Measurements from ENCODE around the gene ARID5B.

DNA sequence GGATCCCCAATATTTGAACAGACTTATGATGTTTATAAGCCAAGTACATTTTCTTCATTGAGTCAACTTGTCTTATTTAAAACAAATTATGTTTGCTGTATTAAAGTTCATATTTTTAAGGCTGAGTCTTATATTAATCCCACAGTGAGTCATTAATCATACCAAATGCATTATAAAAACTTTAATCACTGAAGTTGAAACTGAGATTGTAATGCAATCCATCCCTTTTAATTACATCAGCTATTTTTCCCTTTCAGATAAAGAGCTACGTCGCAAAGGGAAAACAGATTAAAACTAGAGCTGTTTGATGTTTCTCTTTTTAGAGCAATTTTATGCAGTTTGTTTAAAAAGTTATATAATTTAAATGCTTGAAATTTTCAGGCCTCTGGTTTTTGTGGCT is 183.0 kb downstream of the ARID5B start:
- TF ChIP-seq, protein P1, sequence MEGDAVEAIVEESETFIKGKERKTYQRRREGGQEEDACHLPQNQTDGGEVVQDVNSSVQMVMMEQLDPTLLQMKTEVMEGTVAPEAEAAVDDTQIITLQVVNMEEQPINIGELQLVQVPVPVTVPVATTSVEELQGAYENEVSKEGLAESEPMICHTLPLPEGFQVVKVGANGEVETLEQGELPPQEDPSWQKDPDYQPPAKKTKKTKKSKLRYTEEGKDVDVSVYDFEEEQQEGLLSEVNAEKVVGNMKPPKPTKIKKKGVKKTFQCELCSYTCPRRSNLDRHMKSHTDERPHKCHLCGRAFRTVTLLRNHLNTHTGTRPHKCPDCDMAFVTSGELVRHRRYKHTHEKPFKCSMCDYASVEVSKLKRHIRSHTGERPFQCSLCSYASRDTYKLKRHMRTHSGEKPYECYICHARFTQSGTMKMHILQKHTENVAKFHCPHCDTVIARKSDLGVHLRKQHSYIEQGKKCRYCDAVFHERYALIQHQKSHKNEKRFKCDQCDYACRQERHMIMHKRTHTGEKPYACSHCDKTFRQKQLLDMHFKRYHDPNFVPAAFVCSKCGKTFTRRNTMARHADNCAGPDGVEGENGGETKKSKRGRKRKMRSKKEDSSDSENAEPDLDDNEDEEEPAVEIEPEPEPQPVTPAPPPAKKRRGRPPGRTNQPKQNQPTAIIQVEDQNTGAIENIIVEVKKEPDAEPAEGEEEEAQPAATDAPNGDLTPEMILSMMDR (IDR thresholded peaks at IDR 0.05) = no peak
- TF ChIP-seq POLR2A (IDR thresholded peaks at IDR 0.05) = no peak
